ENCODE measurements around the gene COX19. TPM values are rescaled to one million over a fixed set of nuclear protein-coding genes. Genes with fewer than 3 reads are reported as not detected.
"Not testable (repeated sequence)": the region's sequence is repeated elsewhere in the genome, so short reads cannot be mapped to it uniquely, and the experiment has no call there.

The COX19 gene
- polyA plus RNA-seq, 4 donors: 10.3 to 17.0 (median 14.8) TPM

DNA sequence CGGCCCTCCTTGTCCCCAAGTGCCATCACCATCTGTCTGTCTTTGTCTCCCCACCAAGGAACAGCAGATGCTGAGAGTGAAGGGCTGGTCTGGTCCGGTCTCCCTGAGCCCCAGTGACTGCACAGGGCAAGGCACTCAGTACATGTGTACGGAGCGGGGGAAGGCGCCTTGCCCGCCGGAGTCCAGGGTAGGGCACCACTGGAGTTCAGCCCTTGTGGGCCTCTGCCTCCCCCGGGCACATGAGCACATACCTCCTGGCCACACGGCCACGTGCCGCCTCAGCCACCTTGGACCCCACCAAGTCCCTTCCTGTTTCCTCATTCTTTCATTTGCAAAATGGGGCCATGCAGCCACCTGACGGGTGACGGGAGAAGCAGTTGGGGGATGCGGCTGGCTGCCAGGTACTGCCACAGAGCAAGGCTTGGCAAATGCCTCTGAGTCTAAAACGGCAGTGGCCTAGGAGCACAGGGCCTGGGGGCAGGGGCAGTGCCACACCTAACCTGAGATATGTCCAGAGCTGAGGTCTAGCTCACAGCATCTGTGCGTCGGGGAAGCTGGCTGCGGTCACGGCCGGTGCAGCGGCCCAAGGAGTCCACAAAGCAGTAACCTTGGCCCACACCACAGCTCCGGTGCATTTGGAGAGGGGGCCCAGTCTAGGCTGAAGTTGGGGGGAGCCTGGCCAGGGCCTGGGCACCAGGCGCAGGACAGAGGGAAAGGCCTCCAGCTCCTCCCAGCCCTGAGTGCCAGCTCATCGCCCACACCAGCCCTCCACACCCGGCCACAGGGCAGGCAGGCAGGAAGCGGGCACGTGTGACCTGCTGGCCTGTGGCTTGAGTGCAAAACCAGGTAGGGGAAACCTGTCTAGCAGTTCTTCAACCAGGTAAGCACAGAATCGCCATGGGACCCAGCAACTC lies 26.1 kb downstream of the COX19 start:
- no peak for DNase-seq (ENCODE audit: low read depth in 4 of 4, low spot score in 2 of 4)

DNA sequence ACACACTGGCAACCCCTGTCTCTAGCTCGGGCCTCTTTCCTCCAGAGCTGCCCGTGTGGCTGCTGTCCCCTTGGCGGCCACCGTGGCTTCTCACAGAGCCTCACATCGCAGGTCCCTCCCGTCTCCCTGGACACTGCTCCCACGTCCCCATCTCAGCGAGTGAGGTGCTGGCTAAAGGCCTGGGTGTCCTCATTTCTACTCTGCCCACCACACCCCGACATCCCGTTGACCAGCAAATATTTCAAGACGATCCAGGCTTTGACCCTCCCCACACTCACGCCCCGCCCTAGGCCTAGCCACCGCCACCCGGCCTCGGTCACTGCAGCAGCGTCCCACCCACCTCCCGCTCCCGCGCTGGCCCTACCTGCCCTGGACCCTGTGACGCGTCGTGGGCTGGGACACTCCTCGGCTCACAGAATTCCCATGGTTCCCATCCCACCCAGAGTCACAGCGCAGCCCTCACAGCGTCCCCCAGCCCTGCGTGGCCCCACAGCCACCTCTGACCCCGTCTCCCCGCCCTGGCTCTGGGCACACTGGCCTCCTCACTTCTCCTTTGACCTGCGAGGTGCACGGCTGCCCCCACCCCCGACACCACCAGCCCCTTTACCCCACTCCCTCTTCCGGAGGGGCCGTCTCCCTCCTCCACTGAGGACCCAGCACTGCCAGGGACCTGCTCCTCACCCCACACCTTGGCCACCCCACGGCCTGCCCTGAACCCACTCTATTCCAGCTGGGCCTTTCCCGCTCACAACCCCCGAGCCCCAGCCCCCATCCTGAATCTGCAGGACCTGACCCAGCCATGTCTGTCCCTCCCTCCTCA lies 27.7 kb downstream of the COX19 start:
- no peak for DNase-seq (ENCODE audit: low read depth in 4 of 4, low spot score in 2 of 4)

DNA sequence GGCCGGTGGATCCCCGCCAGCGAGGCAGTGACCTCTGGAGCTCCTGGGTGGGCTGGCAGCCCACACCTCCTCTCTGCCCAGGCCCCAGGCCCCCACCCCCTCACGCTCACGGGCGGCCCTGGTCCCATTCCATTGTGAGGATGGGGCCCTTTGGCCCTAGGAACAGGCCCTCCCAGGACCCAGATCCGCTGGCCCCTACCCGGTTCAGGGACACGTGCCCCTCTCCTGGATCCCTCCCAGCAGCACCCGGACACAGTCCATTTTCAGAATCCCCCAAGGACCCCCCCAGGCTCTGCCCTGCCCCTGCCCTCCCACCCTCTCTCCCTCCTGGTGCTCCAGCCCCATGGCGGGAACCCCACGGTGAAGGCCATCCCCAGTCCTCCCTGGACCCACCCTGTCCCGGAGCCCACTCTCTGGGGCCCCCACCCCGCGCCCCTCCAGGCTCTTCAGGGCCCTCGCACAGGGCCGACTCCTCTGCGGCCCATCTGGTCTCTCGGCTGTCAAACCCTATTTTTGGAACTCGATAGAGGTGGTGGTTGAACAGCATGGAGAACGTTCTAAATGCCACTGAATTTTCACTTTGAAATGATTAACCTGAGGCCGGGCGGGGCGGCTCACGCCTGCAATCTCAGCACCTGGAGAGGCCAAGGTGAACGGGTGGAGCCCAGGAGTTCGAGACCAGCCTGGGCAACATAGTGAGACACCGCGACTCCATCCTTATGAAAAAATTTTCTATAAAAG lies 28.9 kb downstream of the COX19 start:
- DNase-seq (ENCODE audit: low read depth in 4 of 4, low spot score in 2 of 4): no peak

DNA sequence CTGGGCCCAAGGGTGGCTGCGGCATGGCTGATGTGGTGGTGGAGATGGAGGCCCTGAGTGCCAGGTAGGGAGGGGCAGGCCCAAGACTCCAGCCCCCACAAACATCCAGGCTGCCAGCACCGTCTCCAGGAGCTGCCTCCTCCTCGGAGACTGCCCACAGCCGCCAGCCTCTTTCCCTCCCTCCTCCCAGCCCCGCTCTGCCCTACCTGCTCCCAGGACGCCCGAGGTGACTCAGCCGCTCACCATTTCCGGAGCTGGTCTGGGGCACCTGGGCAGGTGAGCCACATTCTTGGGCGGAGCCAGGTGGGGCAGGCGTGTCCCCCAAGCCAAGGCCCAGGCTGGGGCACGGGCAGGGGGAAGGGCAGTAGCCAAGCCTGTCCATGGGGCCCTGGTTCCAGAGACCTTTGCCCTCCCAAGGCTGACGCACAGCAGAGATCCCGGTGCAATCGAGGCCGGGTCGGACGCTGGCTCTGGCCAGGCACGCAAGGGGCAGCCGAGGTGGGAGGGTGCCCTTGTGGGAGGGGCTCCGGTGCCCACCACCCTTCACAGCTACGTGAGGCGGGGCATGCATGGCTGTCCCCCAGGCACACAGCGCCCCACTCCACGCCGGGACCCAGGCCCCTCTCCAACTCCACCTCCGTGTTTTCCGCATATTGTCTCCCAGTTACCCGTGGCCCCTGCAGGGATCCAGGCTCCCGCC lies 29.6 kb downstream of the COX19 start:
- DNase-seq (ENCODE audit: low read depth in 4 of 4, low spot score in 2 of 4): peak in 2 of 4 donors; percentile 47 to 49

DNA sequence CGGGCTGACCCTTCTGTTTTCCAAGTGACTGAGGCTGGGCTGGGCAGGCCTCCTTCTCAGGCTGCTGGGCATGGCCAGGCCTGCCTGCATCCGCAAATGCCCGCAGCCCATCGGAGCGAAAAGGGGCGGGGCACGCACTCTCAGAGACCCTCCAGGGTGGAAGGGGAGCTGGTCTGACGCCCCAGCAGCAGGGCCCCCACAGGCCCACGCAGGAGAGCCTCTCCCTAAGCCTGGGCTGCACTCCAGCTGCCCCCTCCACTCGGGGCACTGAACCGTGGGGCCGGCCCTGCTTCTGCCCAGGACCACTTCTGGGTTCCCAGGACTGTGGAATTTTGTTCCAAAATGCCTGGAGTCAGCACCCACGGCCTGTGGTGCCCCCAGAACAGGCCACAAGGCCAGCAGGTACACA lies 30.2 kb downstream of the COX19 start:
- no peak for DNase-seq (ENCODE audit: low read depth in 4 of 4, low spot score in 2 of 4)

DNA sequence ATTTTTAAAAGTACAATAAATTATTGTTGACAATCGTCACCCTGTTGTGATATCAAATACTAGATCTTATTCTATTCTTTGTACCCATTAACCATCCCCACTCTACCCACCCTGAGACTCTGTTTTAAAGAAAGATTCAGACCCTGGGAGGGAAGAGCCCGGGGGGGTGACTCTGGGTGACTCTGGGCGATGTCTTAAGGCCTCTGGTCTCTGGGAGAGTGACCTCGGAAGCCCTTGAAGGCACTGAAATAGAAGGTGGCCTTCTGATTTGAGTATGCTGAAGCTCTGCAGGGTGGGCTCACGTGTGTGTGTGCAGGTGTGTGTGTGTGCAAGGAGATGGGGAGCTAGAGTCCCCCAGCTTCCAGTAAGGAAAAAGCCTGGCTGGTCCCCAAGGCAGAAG lies 30.6 kb downstream of the COX19 start:
- DNase-seq (ENCODE audit: low read depth in 4 of 4, low spot score in 2 of 4): no peak

DNA sequence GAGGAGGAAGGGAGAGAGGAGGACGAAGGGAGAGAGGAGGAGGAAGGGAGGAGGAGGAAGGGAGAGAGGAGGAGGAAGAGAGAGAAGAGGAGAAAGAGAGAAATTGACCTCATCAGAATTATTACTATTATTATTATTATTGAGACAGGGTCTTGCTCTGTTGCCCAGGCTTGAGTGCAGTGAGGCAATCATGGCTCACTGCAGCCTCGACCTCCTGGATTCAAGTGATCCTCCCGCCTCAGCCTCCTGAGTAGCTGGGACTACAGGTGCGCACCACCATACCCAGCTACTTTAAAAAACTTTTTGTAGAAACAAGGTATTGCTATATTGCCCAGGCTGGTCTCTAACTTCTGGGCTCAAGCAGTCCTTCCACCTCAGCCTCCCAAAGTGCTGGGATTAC lies 31.6 kb downstream of the COX19 start:
- not testable (repeated sequence) for DNase-seq (ENCODE audit: low read depth in 4 of 4, low spot score in 2 of 4)

DNA sequence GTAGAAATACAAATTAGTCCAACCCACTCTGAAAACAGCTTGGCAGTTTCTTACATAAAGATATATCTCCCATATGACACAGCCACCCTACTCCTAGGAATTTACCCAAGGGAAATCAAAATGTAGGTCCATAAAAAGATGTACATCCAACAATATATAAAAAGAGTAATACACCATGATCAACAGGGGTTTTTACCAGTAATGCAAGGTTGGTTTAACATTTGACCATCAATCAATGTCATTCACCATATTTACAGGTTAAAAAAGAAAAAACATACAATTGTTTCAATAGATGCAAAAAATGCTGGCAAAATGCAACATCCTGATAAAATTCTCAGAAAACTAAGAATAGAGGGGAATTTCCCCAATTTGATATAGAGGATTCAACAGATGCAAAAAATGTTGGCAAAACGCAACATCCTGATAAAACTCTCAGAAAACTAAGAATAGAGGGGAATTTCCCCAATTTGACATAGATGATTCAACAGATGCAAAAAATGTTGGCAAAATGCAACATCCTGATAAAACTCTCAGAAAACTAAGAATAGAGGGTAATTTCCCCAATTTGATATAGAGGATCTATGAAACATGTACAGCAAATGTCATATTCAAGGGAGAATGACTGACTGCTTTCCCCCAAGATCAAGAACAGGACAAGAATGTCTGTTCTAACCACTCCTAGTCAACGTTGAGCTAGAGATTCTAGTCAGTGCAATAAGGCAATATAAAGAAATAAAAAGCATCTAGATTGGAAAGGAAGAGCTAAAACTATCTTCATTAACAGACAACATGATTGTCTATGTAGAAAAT lies 34.5 kb downstream of the COX19 start:
- DNase-seq (ENCODE audit: low read depth in 4 of 4, low spot score in 2 of 4): no peak

DNA sequence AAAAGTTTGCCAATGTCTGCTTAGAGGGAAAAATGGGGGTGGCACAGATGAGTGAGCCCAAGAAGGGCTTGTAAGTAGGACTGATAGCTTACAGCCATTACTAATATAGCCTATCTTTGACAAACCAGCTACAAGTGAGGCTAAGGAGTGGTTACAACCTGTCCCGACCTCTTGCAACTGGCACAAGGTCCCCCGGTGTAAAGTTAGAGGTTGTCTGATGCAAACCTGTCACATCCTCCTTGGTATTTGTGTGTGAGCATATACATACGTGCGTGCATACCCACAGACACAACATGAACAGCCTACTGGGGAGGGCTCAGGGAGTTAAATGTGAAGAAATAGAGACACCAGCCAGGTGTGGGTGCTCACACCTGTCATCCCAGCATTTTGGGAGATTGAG lies 35.5 kb downstream of the COX19 start:
- no peak for DNase-seq (ENCODE audit: low read depth in 4 of 4, low spot score in 2 of 4)

DNA sequence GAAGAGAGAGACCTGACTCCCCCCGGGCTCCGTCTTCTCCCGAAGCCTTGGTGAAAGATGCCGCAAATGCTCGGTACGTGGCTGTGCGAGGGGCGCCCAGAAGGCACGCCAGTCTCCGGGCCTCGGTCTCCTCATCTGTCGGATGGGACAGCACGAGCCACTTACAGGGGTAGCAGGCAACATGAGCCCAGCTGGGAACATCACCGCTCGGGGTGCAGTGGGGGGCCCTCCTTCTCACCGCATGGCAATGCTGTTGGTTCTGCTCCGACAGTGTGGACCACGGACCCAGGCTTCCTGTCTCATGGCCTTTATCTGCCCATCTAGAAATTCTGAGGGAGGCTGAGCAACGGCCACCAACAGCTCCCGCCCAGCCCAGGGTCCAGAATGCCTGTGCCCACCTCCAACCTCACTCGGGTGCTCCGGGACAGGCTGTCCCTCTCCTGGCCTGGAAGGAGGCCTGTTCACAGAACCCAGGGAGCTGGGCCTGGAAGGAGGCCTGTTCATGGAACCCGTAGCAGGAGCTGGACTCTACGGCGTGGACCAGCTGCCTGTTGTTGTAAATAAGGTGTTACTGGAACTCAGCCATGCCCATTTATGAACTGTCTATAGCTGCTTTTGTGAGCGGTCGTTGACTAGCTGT lies 36.7 kb downstream of the COX19 start:
- DNase-seq (ENCODE audit: low read depth in 4 of 4, low spot score in 2 of 4): no peak

DNA sequence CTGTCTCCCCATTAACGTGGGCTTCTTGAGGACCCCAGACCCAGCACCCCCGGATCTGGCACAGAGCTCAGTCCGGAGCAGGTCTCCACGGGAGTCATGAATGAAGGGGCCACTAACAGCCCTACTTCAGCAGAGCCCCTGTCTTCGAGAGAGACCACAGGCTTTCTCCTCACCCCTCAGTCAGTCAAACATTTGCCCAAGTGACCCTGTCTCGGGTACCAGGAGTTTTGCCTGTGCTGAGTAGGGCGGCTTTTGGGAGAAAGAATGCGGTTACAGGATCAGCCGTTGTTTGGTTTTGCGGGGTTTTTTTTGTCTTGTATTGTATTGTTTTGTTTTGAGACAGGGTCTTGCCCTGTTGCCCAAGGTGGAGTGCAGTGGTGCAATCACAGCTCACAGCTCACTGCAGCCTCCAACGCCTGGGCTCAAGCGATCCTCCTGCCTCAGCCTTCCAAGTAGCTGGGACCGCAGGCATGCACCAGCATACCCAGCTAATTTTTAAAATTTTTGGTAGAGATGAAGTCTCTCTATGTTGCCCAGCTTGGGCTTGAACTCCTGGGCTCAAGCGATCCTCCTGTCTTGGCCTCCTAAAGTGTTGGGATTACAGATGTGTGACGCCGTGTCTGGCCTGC lies 37.4 kb downstream of the COX19 start:
- no peak for DNase-seq (ENCODE audit: low read depth in 4 of 4, low spot score in 2 of 4)

DNA sequence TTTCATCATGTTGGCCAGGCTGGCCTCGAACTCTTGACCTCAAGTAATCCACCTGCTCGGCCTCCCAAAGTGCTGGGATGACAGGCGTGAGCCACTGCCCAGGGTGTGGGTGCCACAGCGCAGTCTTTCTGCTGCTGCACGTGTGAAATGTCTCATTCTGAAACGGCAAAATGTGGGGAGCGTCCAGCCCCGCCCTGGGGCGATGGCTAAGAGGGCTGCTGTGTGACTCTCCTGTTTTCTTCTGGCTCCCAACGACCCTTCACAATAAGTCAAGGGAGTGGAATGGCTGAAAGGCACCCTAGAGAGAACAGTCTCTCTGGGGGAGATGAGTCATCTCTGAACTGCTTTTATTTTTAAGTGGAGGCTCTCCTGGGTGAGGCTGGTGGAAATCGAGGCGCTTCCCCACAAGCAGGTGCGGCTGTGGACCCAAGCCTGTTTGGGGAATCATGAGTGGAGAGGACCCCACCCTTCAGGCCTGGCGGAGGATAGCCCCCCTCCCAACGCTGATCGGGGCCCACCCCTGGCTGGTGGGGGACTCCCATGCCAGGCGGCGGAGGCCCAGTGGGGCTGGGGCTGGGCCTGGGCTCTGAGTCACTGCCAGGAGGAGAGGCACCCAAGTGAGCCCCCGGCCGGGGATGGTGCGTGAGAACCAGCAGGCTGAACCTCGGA lies 38.8 kb downstream of the COX19 start:
- no peak for DNase-seq (ENCODE audit: low read depth in 4 of 4, low spot score in 2 of 4)

DNA sequence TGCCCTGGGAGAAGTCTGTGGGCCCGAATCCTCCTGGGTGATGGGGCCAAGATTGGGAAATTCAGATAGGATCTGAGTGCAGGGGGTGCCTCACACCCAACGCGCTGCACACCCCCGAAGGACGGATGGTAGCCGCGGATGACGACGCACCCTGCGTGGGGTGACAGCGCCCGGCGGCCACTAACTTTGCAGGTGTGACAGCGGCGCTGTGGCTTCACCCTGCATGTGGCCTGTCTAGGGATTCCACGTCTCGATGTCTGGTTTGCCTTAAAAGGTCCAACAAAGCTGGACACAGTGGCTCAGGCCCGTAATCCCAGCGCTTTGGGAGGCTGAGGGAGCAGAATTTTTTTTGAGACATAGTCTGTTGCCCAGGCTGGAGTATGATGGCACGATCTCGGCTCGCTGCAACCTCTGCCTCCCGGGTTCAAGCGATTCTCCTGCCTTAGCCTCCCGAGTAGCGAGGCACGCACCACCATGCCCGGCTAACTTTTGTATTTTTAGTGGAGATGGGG lies 39.4 kb downstream of the COX19 start:
- DNase-seq (ENCODE audit: low read depth in 4 of 4, low spot score in 2 of 4): no peak

DNA sequence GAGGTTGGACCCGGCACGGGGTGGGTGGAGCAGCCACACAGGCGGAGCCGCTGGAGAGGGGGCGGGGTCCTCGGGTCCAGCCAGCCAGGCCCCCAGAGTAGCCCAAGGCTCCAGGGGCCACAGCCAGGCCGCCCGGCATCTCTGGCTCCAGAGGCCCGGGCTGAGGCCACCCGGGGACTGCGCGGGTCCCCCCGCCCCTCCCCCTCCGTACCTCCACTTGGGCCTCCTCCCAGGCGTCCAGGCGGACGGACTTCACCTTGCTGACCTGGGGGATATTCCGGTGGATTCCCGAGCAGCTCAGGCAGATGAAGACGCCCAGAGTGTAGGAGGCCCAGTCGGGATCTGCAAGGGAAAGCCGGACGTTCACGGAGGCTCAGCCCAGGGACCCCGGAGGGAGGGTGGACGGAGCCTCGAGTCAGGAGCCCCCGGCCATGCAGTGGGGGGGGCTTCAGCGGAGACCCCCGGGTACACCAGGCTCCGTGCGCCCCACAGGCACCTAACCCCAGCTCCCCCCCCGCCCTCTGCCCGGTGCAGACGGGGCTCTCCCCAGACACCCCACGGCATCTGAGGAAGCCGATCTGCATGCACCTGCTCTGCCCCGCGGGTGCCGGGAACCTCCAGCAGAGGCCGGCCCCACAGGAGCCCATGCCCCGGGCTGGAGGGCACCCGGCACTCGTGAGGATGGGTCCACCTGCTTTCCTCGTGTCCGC lies 40.0 kb downstream of the COX19 start:
- DNase-seq (ENCODE audit: low read depth in 4 of 4, low spot score in 2 of 4): no peak

DNA sequence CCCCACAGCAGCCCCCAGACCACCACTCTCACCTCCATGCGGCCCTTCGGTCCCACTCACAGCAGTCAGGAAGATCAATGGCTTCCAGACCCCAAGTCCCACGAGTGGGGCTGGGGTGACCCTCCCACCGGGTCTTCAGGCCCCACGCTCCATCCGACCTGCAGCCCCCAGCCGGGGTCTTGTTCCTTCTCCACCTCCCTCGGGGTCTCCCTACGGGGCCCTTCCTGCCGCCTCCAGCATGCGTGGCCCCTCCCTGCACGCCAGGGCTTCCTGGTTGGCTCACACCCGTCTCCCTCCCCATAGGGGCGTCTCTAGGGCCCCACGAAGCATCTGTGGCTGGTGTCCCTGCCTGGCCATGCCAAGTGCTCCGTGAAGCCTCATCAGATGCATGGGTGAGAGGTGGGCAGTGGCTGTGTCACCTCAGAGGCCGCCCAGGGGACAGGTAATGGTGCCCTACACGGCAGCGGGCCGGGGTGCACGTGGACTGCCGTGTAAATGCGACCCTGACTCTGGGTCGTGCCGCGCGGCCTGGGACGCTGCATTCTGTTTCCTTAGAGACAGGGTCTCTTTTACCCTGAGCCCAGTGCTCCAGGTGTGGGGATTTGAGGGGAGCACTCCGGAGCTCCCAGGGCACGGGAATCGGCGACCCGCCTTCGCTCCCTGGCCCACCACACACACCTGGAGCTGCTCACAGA lies 40.7 kb downstream of the COX19 start:
- no peak for DNase-seq (ENCODE audit: low read depth in 4 of 4, low spot score in 2 of 4)

DNA sequence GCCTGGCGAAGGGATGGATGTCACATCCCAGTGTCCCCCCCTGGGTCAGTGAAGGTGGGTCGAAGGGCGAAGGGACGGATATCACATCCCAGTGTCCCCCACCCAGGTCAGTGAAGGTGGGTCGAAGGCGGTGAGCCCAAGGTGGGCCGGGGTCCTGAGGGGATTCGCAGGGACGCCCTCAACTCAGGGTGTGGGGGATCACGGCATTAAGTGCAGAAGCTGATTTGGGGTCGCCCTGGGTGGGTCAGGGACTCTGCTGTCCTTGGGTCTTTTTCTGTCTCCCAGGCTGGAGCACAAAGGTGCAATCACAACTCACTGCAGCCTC lies 42.7 kb downstream of the COX19 start:
- no peak for DNase-seq (ENCODE audit: low read depth in 4 of 4, low spot score in 2 of 4)

Measured in left renal cortex interstitium (tissue), 4 donors.